IPS-20b (cell line): ENCODE data around the gene RHOH.
"Not testable (repeated sequence)": the region's sequence is repeated elsewhere in the genome, so short reads cannot be mapped to it uniquely, and the experiment has no call there.

Experiments used
- H3K27ac ChIP-seq: one replicate; pipeline ENCODE4 v1.5.1; 2013; ENCODE audit warnings: low read length
- H3K27me3 ChIP-seq: 2 replicates; pipeline ENCODE4 v1.6.1; 2013; ENCODE audit warnings: mild to moderate bottlenecking, low read length, inconsistent platforms; ENCODE audit not compliant: insufficient read depth
- H3K36me3 ChIP-seq: 2 replicates; pipeline ENCODE4 v1.6.1; 2013; ENCODE audit warnings: low read depth, mild to moderate bottlenecking, inconsistent platforms, low read length, moderate library complexity; ENCODE audit not compliant: insufficient read depth
- H3K4me1 ChIP-seq: 2 replicates; pipeline ENCODE4 v1.6.1; 2013; ENCODE audit warnings: mild to moderate bottlenecking, control low read depth, inconsistent platforms, low read length, moderate library complexity; ENCODE audit not compliant: insufficient read depth
- H3K4me3 ChIP-seq: 2 replicates; pipeline ENCODE4 v1.5.1; 2013; ENCODE audit warnings: mild to moderate bottlenecking, low read length, inconsistent platforms
- H3K9ac ChIP-seq: 2 replicates; pipeline ENCODE4 v1.6.1; 2013; ENCODE audit warnings: low read depth, mild to moderate bottlenecking, inconsistent platforms, low read length, moderate library complexity
- H3K9me3 ChIP-seq: 2 replicates; pipeline ENCODE4 v1.6.1; 2013; ENCODE audit warnings: mild to moderate bottlenecking, low read depth, low read length, inconsistent platforms; ENCODE audit not compliant: insufficient read depth

The RHOH gene, protein sequence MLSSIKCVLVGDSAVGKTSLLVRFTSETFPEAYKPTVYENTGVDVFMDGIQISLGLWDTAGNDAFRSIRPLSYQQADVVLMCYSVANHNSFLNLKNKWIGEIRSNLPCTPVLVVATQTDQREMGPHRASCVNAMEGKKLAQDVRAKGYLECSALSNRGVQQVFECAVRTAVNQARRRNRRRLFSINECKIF

GRCh38 chr4:40196724-40197281 lies at the start of gene RHOH:
TSS of gene RHOH (plus strand) at chr4:40197031. CDS start at chr4:40243387, 46,356 bp downstream.
- Histone ChIP-seq H3K9me3 (no peaks in the 10 kb centered on the region), H3K9ac (peak within 1 kb of the TSS; percentile 80; the same call in 1 of the 2 replicates), H3K27ac (peak within 1 kb of the TSS; percentile 70), H3K27me3 (no peaks in the 10 kb centered on the region), H3K36me3 (no peaks in the 10 kb centered on the region), H3K4me1 (peaks cover 51% of the 10 kb centered on the region; the same call in 1 of the 2 replicates), H3K4me3 (peak within 1 kb of the TSS; percentile 68; the same call in 1 of the 2 replicates)

DNA sequence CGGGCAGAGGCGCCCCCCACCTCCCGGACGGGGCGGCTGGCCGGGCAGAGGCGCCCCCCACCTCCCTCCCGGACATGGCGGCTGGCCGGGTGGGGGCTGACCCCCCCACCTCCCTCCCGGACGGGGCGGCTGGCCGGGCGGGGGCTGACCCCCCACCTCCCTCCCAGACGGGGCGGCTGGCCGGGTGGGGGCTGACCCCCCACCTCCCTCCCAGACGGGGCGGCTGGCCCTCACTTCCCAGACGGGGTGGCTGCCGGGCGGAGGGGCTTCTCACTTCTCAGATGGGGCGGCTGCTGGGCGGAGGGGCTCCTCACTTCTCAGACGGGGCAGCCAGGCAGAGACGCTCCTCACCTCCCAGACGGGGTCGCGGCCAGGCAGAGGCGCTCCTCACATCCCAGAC lies 49.3 kb upstream of the RHOH start:
- not testable (repeated sequence) for H3K27ac ChIP-seq, H3K4me3 ChIP-seq, H3K4me1 ChIP-seq, H3K9ac ChIP-seq, H3K27me3 ChIP-seq
- Histone ChIP-seq H3K9me3 (peaks cover 22% of the 10 kb centered on the region), H3K36me3 (peaks cover 56% of the 10 kb centered on the region)

DNA sequence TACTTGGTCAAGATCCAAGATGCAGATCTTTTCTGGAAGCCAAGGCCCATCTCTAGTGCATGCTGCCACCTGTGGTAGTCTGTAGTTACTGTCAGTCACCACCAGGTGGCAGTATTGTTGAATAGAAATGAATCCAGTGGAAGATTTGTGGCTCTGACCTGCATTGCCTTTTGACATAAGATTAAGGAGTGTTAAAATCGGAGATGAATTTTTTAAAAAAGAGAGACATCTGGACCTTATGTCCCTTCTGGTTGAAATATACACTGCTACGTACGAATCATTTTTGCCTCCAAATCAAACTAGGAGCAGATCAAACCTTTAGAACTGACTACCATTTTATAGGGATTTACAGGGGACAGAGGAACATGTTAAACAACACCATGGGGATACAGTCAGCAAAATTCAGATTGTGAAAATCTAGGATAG lies 46.9 kb upstream of the RHOH start:
- H3K27me3 ChIP-seq = no peaks in the 10 kb centered on the region
- peaks cover 44% of the 10 kb centered on the region for H3K36me3 ChIP-seq
- no peak overlapping the region for H3K9ac ChIP-seq
- no peak overlapping the region for H3K4me3 ChIP-seq
- H3K9me3 ChIP-seq = peaks cover 22% of the 10 kb centered on the region
- no peak overlapping the region for H3K27ac ChIP-seq
- no peaks in the 10 kb centered on the region for H3K4me1 ChIP-seq

DNA sequence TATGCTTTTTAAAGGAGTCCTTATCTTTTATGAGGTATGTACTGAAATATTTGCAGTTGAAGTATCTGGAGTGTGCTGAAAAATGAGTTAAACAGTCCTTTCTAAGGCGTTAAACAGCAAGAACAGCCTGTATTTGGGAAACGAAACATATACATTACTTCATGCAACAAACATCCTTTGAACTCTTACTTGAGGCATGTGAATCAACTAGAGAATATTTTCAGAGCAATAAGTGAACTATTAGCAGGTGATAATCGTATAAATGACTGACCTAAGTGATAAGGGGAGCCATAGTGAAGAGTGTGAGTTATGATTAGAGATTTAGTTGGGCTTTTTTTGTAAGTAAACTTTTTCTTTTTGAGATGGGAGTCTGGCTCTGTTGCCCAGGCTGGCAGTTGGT lies 45.9 kb upstream of the RHOH start:
- no peaks in the 10 kb centered on the region for H3K27me3 ChIP-seq
- no peak overlapping the region for H3K4me3 ChIP-seq
- peaks cover 36% of the 10 kb centered on the region for H3K36me3 ChIP-seq
- no peak overlapping the region for H3K9ac ChIP-seq
- no peak overlapping the region for H3K27ac ChIP-seq
- H3K9me3 ChIP-seq = peaks cover 22% of the 10 kb centered on the region
- no peaks in the 10 kb centered on the region for H3K4me1 ChIP-seq

GRCh38 chr4:40152637-40153036 lies 44.2 kb upstream of the RHOH start:
- H3K4me1 ChIP-seq = no peaks in the 10 kb centered on the region
- no peaks in the 10 kb centered on the region for H3K27me3 ChIP-seq
- peaks cover 29% of the 10 kb centered on the region for H3K36me3 ChIP-seq
- H3K27ac ChIP-seq = no peak overlapping the region
- no peak overlapping the region for H3K4me3 ChIP-seq
- no peak overlapping the region for H3K9ac ChIP-seq
- peaks cover 16% of the 10 kb centered on the region for H3K9me3 ChIP-seq

DNA sequence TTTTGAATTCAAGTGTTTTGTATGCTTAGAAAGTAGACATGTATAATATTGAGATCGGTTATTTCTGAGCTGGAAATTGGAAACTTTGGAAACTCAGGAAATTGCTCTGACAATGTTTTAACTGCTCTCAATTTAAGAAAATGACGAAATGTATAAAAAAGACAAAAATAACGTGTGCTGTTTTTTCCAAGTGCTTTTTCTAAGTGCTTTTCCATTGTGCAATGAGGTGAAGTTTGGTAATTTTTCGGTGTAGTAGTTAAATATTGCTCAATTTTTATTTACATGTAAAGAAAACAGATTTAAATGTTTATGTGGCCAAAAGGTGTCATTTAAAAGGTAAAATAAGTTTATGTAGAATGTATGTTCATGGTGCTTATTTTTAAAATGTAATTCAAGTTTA lies 39.4 kb upstream of the RHOH start:
- no peaks in the 10 kb centered on the region for H3K27me3 ChIP-seq
- H3K4me3 ChIP-seq = no peak overlapping the region
- H3K27ac ChIP-seq = no peak overlapping the region
- H3K9me3 ChIP-seq = no peaks in the 10 kb centered on the region
- H3K9ac ChIP-seq = no peak overlapping the region
- no peaks in the 10 kb centered on the region for H3K4me1 ChIP-seq
- peaks cover 10% of the 10 kb centered on the region for H3K36me3 ChIP-seq

DNA sequence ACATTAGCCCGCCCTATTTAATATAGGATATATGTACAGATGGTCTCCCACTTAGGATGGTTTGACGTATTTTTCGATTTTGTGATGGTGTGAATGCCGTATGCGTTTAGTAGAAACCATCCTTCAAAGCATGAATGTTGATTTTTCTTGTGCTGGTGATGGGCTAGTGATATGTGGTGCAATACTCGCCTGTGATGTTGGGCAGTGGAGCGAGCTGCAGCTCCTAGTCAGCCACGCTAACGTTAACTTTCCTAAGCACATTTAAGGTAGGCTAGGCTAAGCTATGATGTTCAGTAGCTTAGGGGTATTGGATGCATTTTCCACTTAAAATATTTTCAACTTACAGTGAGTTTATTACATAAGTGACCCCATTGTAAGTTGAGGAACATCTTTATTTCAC lies 36.6 kb upstream of the RHOH start:
- no peak overlapping the region for H3K9ac ChIP-seq
- H3K4me3 ChIP-seq = no peak overlapping the region
- no peaks in the 10 kb centered on the region for H3K36me3 ChIP-seq
- H3K4me1 ChIP-seq = no peaks in the 10 kb centered on the region
- H3K27me3 ChIP-seq = no peaks in the 10 kb centered on the region
- no peaks in the 10 kb centered on the region for H3K9me3 ChIP-seq
- H3K27ac ChIP-seq = no peak overlapping the region

- Histone ChIP-seq H3K4me1 (peaks cover 6% of the 10 kb centered on the region; the same call in 1 of the 2 replicates), H3K27me3 (no peaks in the 10 kb centered on the region), H3K4me3 (no peak overlapping the region), H3K9me3 (no peaks in the 10 kb centered on the region; the same call in 1 of the 2 replicates), H3K36me3 (no peaks in the 10 kb centered on the region), H3K27ac (no peak overlapping the region), H3K9ac (no peak overlapping the region)
Observed at GRCh38 chr4:40164459-40164858, 32.4 kb upstream of the RHOH start.

- H3K4me3 ChIP-seq = no peak overlapping the region
- H3K36me3 ChIP-seq = no peaks in the 10 kb centered on the region
- no peak overlapping the region for H3K9ac ChIP-seq
- no peak overlapping the region for H3K27ac ChIP-seq
- no peaks in the 10 kb centered on the region; the same call in 1 of the 2 replicates for H3K9me3 ChIP-seq
- no peaks in the 10 kb centered on the region for H3K27me3 ChIP-seq
- H3K4me1 ChIP-seq = peaks cover 6% of the 10 kb centered on the region; the same call in 1 of the 2 replicates
Observed at GRCh38 chr4:40165916-40166315, 30.9 kb upstream of the RHOH start.

- Histone ChIP-seq H3K4me3 (no peak overlapping the region), H3K9me3 (no peaks in the 10 kb centered on the region; the same call in 1 of the 2 replicates), H3K27ac (no peak overlapping the region), H3K4me1 (peaks cover 6% of the 10 kb centered on the region; the same call in 1 of the 2 replicates), H3K36me3 (no peaks in the 10 kb centered on the region), H3K9ac (no peak overlapping the region), H3K27me3 (no peaks in the 10 kb centered on the region)
Observed at GRCh38 chr4:40168070-40168469, 28.8 kb upstream of the RHOH start.

- Histone ChIP-seq H3K4me3 (no peak overlapping the region), H3K36me3 (no peaks in the 10 kb centered on the region), H3K27ac (no peak overlapping the region), H3K4me1 (peaks cover 5% of the 10 kb centered on the region; the same call in 1 of the 2 replicates), H3K9ac (no peak overlapping the region), H3K9me3 (no peaks in the 10 kb centered on the region; the same call in 1 of the 2 replicates), H3K27me3 (no peaks in the 10 kb centered on the region)
Observed at GRCh38 chr4:40170588-40170987, 26.2 kb upstream of the RHOH start.

DNA sequence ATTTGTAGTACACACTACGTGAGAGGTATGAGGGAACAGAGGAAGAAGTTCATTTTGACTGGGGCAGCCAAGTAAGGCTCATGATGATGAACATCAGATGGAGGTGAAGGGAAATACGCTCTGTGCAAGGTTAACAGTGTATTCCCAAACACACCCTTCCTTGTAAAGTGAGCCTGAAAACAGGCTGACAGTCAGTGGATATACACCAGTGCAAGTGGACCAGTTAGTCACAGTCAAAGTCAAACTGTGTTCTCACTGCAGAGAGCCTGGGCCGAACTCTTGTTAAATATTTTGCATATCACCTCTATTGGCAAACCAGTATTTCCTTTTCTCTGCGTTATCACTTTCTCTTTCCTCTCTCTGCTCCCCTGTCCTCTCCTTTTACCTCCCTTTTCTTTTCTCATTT lies 23.4 kb upstream of the RHOH start:
- no peaks in the 10 kb centered on the region for H3K9me3 ChIP-seq
- H3K9ac ChIP-seq = no peak overlapping the region
- H3K4me1 ChIP-seq = peaks cover 7% of the 10 kb centered on the region; the same call in 1 of the 2 replicates
- no peaks in the 10 kb centered on the region for H3K36me3 ChIP-seq
- H3K27me3 ChIP-seq = no peaks in the 10 kb centered on the region
- no peak overlapping the region for H3K4me3 ChIP-seq
- no peak overlapping the region for H3K27ac ChIP-seq
